ENCODE measurements around the gene HAUS7.

Gene HAUS7

DNA sequence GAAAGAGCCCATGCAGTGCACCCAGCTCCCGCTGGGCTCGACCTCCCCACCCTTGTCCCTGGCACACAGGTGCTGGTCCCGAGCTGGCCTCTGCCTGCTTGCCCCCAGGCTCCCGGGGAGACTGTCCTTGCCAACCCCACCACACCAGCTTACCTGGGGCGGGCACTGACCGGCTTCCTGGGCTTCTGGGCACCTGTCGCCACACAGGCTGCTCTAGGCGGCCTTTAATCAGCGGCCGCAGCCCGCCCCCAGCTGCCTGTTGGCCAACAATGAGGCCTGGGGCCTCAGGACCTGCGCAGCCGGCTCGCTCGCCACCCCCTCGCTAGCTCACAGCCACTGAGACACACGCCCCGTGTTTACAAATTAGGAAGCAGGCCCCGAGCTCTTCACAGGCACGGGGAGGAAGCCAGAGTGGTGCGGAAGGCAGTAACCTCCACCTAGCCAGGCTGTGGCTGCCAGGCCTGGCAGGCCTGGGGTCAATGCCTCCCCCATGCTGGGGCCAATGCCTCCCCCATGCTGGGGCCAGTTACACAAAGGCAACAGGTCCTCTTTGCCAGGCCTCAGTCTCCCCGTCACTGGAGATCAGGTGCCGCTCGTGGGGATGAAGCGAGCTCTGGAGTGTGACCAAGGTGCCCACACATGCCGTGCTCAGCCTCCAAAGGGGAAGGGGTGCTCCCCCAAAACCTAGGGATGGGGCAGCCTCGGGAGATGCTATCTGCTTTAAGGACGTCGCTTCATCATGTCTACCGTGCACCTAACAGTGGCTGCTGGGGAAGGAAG, 24.3 kb downstream of the HAUS7 start, which contains the start of gene TREX2:
Gene TREX2, minus strand, starts transcription at position 201 of the 780 bp plus-strand sequence. CDS start 626 bp downstream, outside the sequence.
- 91% methylated on average over 29 of the region's 30 CpGs for WGBS

DNA sequence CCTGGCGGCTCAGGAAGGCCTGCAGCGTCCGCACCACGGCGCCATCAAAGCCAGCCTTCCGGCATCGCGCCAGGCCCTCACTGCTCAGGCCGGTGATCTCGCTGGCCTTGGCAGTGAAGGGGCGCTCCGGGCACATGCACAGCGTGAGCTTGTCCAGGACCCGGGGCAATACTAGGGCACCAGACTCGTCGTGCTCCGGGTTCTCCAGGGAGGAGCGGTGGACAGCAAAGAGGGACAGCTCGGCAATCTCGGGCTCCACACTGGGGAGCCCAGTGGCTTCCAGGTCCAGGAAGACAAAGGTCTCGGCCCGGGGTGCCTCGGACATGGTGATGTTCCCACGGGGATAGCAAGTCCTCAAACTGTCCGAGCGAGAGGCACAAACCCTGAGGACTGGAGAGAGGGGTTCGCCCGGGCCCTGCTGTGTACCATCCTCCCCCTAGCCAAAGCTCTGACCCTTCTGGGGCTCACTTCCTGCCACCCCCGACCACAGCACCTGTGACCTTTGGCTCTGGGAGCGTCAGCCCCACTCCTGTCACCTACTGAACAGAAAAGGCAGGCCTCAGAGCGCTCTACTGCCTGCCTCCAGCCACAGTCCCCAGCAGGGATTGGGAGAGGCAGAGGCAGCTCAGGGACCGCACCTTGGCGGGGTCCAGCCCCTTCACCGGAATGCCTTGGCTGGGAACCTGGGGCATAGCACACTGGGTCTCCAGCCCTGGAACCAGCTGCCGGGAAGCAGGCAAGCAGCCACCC, 25.1 kb downstream of the HAUS7 start:
- H3K79me1 ChIP-seq (replicated peaks; ENCODE audit: low read length, poor library complexity, severe bottlenecking) = no peaks in the 10 kb centered on the region
- no peak overlapping the region for H2BK15ac ChIP-seq (ENCODE audit: low read depth, poor library complexity, severe bottlenecking)
- H3K14ac ChIP-seq (ENCODE audit: low read length in 2 of 2) = no peak overlapping the region
- H3K9me3 ChIP-seq (ENCODE audit: control insufficient read depth, low read length) = no peaks in the 10 kb centered on the region
- H3K4me1 ChIP-seq (ENCODE audit: control insufficient read depth, insufficient read depth, low read depth, low read length) = no peaks in the 10 kb centered on the region
- H3K36me3 ChIP-seq (ENCODE audit: control insufficient read depth in 1 of 2, insufficient read depth in 2 of 2, low read depth in 1 of 2, low read length in 2 of 2) = peaks cover 0 to 28% of the 10 kb centered on the region in 2 experiments
- no peak overlapping the region for H3K27ac ChIP-seq (ENCODE audit: low read length, poor library complexity, severe bottlenecking)
- H3K18ac ChIP-seq (ENCODE audit: low read depth in 1 of 2, low read length in 2 of 2) = no peak overlapping the region
- no peak overlapping the region for H3K23ac ChIP-seq (ENCODE audit: low read length in 2 of 2)
- no peak overlapping the region for H2BK120ac ChIP-seq (ENCODE audit: low read depth, low read length)
- no peak overlapping the region for H4K8ac ChIP-seq (ENCODE audit: low read length)
- H2AFZ ChIP-seq (ENCODE audit: low read depth, low read length) = no peak overlapping the region
- DNase-seq = no peak
- 96% methylated on average over 31 of the region's 35 CpGs for WGBS
- H3K9ac ChIP-seq (ENCODE audit: low read length) = no peak overlapping the region
- H3K4me3 ChIP-seq (ENCODE audit: insufficient read depth in 1 of 2, low read depth in 1 of 2, low read length in 2 of 2) = no peak overlapping the region
- no peak overlapping the region for H4K91ac ChIP-seq (ENCODE audit: low read length)
- no peak overlapping the region for H2AK5ac ChIP-seq (ENCODE audit: low read length, severe bottlenecking)
- no peak overlapping the region for H3K4me2 ChIP-seq (ENCODE audit: low read length, poor library complexity, severe bottlenecking)
- no peak overlapping the region for H3K4ac ChIP-seq (ENCODE audit: low read depth in 1 of 2, low read length in 2 of 2)
- H2BK5ac ChIP-seq (ENCODE audit: low read depth, low read length, poor library complexity, severe bottlenecking) = no peak overlapping the region
- H2BK12ac ChIP-seq (ENCODE audit: low read length in 2 of 2) = no peak overlapping the region
- H3K27me3 ChIP-seq (ENCODE audit: control insufficient read depth in 1 of 2, insufficient read depth in 1 of 2, low read length in 2 of 2) = peaks cover 0 to 36% of the 10 kb centered on the region in 2 experiments

More for the DNA sequence above, 24.3 kb downstream of the HAUS7 start, which contains the start of gene TREX2:
- Histone ChIP-seq H3K36me3 (ENCODE audit: control insufficient read depth in 1 of 2, insufficient read depth in 2 of 2, low read depth in 1 of 2, low read length in 2 of 2) (peaks cover 0 to 36% of the 10 kb centered on the region in 2 experiments), H3K4me2 (ENCODE audit: low read length, poor library complexity, severe bottlenecking) (no peak within 1 kb of the TSS), H4K8ac (ENCODE audit: low read length) (no peak within 1 kb of the TSS), H2BK15ac (ENCODE audit: low read depth, poor library complexity, severe bottlenecking) (no peak within 1 kb of the TSS), H4K91ac (ENCODE audit: low read length) (no peak within 1 kb of the TSS), H3K14ac (ENCODE audit: low read length in 2 of 2) (no peak within 1 kb of the TSS), H3K79me1 (replicated peaks; ENCODE audit: low read length, poor library complexity, severe bottlenecking) (no peaks in the 10 kb centered on the region), H3K4ac (ENCODE audit: low read depth in 1 of 2, low read length in 2 of 2) (no peak within 1 kb of the TSS), H3K9ac (ENCODE audit: low read length) (no peak within 1 kb of the TSS), H2AFZ (ENCODE audit: low read depth, low read length) (no peak within 1 kb of the TSS), H3K23ac (ENCODE audit: low read length in 2 of 2) (no peak within 1 kb of the TSS), H3K27ac (ENCODE audit: low read length, poor library complexity, severe bottlenecking) (no peak within 1 kb of the TSS), H2AK5ac (ENCODE audit: low read length, severe bottlenecking) (no peak within 1 kb of the TSS), H2BK12ac (ENCODE audit: low read length in 2 of 2) (no peak within 1 kb of the TSS), H3K18ac (ENCODE audit: low read depth in 1 of 2, low read length in 2 of 2) (no peak within 1 kb of the TSS), H3K4me1 (ENCODE audit: control insufficient read depth, insufficient read depth, low read depth, low read length) (no peaks in the 10 kb centered on the region), H3K9me3 (ENCODE audit: control insufficient read depth, low read length) (no peaks in the 10 kb centered on the region), H2BK120ac (ENCODE audit: low read depth, low read length) (no peak within 1 kb of the TSS), H3K27me3 (ENCODE audit: control insufficient read depth in 1 of 2, insufficient read depth in 1 of 2, low read length in 2 of 2) (peaks cover 0 to 30% of the 10 kb centered on the region in 2 experiments), H2BK5ac (ENCODE audit: low read depth, low read length, poor library complexity, severe bottlenecking) (no peak within 1 kb of the TSS), H3K4me3 (ENCODE audit: insufficient read depth in 1 of 2, low read depth in 1 of 2, low read length in 2 of 2) (no peak within 1 kb of the TSS)
- DNase-seq = no peak

DNA sequence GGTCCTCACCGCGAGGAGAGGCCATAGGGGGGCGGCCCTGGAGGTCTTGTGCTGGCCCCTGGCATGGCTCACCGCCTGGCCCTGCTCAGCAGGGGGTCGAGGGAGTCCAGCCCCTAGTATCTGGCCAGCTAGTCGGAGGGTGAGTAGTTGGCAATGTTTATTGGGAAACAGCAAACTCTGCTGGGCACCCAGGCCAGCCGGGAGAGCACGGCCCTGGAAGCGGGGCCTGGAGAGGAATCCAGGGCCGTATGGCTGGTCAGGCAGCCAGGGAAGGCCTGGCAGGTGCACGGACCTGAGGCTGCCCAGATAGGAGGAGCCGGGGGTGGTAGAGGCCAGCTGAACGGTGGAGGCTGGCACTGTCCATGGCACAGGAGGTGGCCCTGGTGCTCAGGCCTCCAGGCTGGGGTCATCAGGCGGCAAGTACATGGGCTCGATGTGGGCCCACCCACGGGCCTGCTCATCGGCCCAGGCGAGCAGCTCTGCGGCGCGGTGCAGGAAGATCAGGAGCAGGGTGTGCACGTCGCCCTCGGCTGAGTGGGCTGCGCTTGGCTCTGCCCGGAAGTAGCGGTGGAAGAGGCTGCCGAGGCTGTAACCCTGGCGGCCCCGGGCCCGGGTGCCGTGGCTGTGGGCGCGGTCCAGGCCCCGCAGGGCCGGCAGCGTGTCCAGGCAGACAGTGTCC, 25.9 kb downstream of the HAUS7 start:
- no peak overlapping the region for H4K8ac ChIP-seq (ENCODE audit: low read length)
- WGBS = 97% methylated on average over 28 of the region's 37 CpGs
- no peak overlapping the region for H3K4me3 ChIP-seq (ENCODE audit: insufficient read depth in 1 of 2, low read depth in 1 of 2, low read length in 2 of 2)
- no peak overlapping the region for H3K18ac ChIP-seq (ENCODE audit: low read depth in 1 of 2, low read length in 2 of 2)
- no peak overlapping the region for H3K27ac ChIP-seq (ENCODE audit: low read length, poor library complexity, severe bottlenecking)
- no peak overlapping the region for H2BK5ac ChIP-seq (ENCODE audit: low read depth, low read length, poor library complexity, severe bottlenecking)
- peaks cover 0 to 39% of the 10 kb centered on the region in 2 experiments for H3K27me3 ChIP-seq (ENCODE audit: control insufficient read depth in 1 of 2, insufficient read depth in 1 of 2, low read length in 2 of 2)
- no peak overlapping the region for H2AFZ ChIP-seq (ENCODE audit: low read depth, low read length)
- no peak overlapping the region for H4K91ac ChIP-seq (ENCODE audit: low read length)
- H2AK5ac ChIP-seq (ENCODE audit: low read length, severe bottlenecking) = no peak overlapping the region
- no peaks in the 10 kb centered on the region for H3K9me3 ChIP-seq (ENCODE audit: control insufficient read depth, low read length)
- peaks cover 0 to 20% of the 10 kb centered on the region in 2 experiments for H3K36me3 ChIP-seq (ENCODE audit: control insufficient read depth in 1 of 2, insufficient read depth in 2 of 2, low read depth in 1 of 2, low read length in 2 of 2)
- H2BK15ac ChIP-seq (ENCODE audit: low read depth, poor library complexity, severe bottlenecking) = no peak overlapping the region
- no peak overlapping the region for H3K4me2 ChIP-seq (ENCODE audit: low read length, poor library complexity, severe bottlenecking)
- H3K14ac ChIP-seq (ENCODE audit: low read length in 2 of 2) = no peak overlapping the region
- H3K23ac ChIP-seq (ENCODE audit: low read length in 2 of 2) = no peak overlapping the region
- H2BK12ac ChIP-seq (ENCODE audit: low read length in 2 of 2) = no peak overlapping the region
- no peaks in the 10 kb centered on the region for H3K79me1 ChIP-seq (replicated peaks; ENCODE audit: low read length, poor library complexity, severe bottlenecking)
- H3K4me1 ChIP-seq (ENCODE audit: control insufficient read depth, insufficient read depth, low read depth, low read length) = no peaks in the 10 kb centered on the region
- no peak overlapping the region for H3K9ac ChIP-seq (ENCODE audit: low read length)
- no peak overlapping the region for H3K4ac ChIP-seq (ENCODE audit: low read depth in 1 of 2, low read length in 2 of 2)
- DNase-seq = no peak
- no peak overlapping the region for H2BK120ac ChIP-seq (ENCODE audit: low read depth, low read length)

All from mesenchymal stem cell (in vitro differentiated cells and primary cell).